IMR-90 (cell line): ENCODE results near the gene BMX. TPM values are rescaled to one million over a fixed set of nuclear protein-coding genes. Genes with fewer than 3 reads are reported as not detected.

Source experiments
- ATAC-seq: fragments of 200-7000 bp; cut with Tn5 transposase; 2 replicates; pipeline ENCODE4 v1.9.1; 2020; ENCODE audit warnings: low read depth, mild to moderate bottlenecking, moderate library complexity
- BruUV-seq: library from RNA; stranded (reverse); fragments of 400-500 nt; replicated peaks from 2 replicates; lab custom pipeline; 2021; lab: Mats Ljungman, UMichigan
- CTCF ChIA-PET: fragments of 300-600 bp; formaldehyde crosslinking; extraction: SDS; loops from one replicate; lab custom pipeline; 2021; ENCODE audit warnings: antibody characterized with exemption; lab: Yijun Ruan, JAX
- POLR2A ChIA-PET: fragments of 300-600 bp; sonication (Branson Sonifier 250); formaldehyde crosslinking; loops from one replicate; lab custom pipeline; 2022; ENCODE audit warnings: antibody characterized with exemption; ENCODE audit not compliant: unreplicated experiment; lab: Charles Lee
- DNase-seq: peaks from one replicate; pipeline ENCODE4 v3.0.0; 2013
- H2AFZ ChIP-seq: replicated peaks from 2 replicates; pipeline ENCODE3; 2013; ENCODE audit warnings: low read length, mild to moderate bottlenecking; ENCODE audit not compliant: poor library complexity
- H2AK5ac ChIP-seq: 2 replicates; pipeline ENCODE4 v1.6.1; 2013; ENCODE audit warnings: low read depth, low read length, inconsistent platforms
- H2AK9ac ChIP-seq: replicated peaks from 2 replicates; pipeline ENCODE3; 2013; ENCODE audit warnings: mild to moderate bottlenecking, low read depth, low read length, moderate library complexity; ENCODE audit not compliant: poor library complexity
- H2BK120ac ChIP-seq: 2 replicates; pipeline ENCODE4 v1.6.1; 2013; ENCODE audit warnings: low read depth, low read length, inconsistent platforms
- H2BK15ac ChIP-seq: 3 replicates; pipeline ENCODE4 v1.6.1; 2013; ENCODE audit warnings: low read depth, low read length, inconsistent platforms
- H2BK20ac ChIP-seq: 2 replicates; pipeline ENCODE4 v1.6.1; 2013; ENCODE audit warnings: low read depth, mild to moderate bottlenecking, inconsistent platforms, low read length, moderate library complexity
- H2BK5ac ChIP-seq: 2 replicates; pipeline ENCODE4 v1.6.1; 2013; ENCODE audit warnings: mild to moderate bottlenecking, low read depth, low read length, inconsistent platforms; ENCODE audit not compliant: poor library complexity, severe bottlenecking
- H3K14ac ChIP-seq: replicated peaks from 2 replicates; pipeline ENCODE4 v1.6.1; 2013; ENCODE audit warnings: low read depth, low read length, inconsistent platforms
- H3K18ac ChIP-seq: 2 replicates; pipeline ENCODE4 v1.6.1; 2013; ENCODE audit warnings: low read depth, low read length, control low read depth
- H3K23ac ChIP-seq: 2 replicates; pipeline ENCODE4 v1.6.1; 2013; ENCODE audit warnings: low read depth, low read length, inconsistent platforms
- H3K27ac ChIP-seq: 2 replicates; pipeline ENCODE4 v1.5.1; 2013; ENCODE audit warnings: mild to moderate bottlenecking, control low read depth, low read length; ENCODE audit not compliant: insufficient read depth
- H3K27me3 ChIP-seq: 2 replicates; pipeline ENCODE4 v1.6.1; 2013; ENCODE audit warnings: low read length; ENCODE audit not compliant: control insufficient read depth, insufficient read depth
- H3K36me3 ChIP-seq: 2 replicates; pipeline ENCODE4 v1.6.1; 2013; ENCODE audit warnings: low read length, mixed read lengths; ENCODE audit not compliant: control insufficient read depth, insufficient read depth
- H3K4ac ChIP-seq: 2 replicates; pipeline ENCODE4 v1.6.1; 2013; ENCODE audit warnings: low read depth, low read length, inconsistent platforms
- H3K4me1 ChIP-seq: 2 replicates; pipeline ENCODE4 v1.6.1; 2013; ENCODE audit warnings: low read length, mixed read lengths; ENCODE audit not compliant: control insufficient read depth, insufficient read depth
- H3K4me2 ChIP-seq: 2 replicates; pipeline ENCODE4 v1.6.1; 2013; ENCODE audit warnings: low read depth, mild to moderate bottlenecking, control low read depth, low read length, moderate library complexity
- H3K4me3 ChIP-seq: 2 replicates; pipeline ENCODE4 v1.5.1; 2013; ENCODE audit warnings: low read depth, mild to moderate bottlenecking, control low read depth, low read length, moderate library complexity; ENCODE audit not compliant: insufficient read depth
- H3K56ac ChIP-seq: 2 replicates; pipeline ENCODE4 v1.6.1; 2013; ENCODE audit warnings: low read length, inconsistent platforms; ENCODE audit not compliant: insufficient read depth; ENCODE audit errors: extremely low read depth
- H3K79me1 ChIP-seq, 2 experiments: 2 replicates each; pipeline ENCODE4 v1.6.1; 2013; ENCODE audit warnings: low read length in 2 of 2, inconsistent platforms in 1 of 2, low read depth in 1 of 2
- H3K9ac ChIP-seq: 2 replicates; pipeline ENCODE4 v1.6.1; 2013; ENCODE audit warnings: low read depth, low read length, control low read depth
- H3K9me1 ChIP-seq: 2 replicates; pipeline ENCODE4 v1.6.1; 2013; ENCODE audit warnings: low read length, inconsistent platforms; ENCODE audit not compliant: insufficient read depth
- H3K9me3 ChIP-seq: 2 replicates; pipeline ENCODE4 v1.6.1; 2013; ENCODE audit warnings: low read length; ENCODE audit not compliant: control insufficient read depth, insufficient read depth
- H4K20me1 ChIP-seq: 2 replicates; pipeline ENCODE4 v1.6.1; 2013; ENCODE audit warnings: low read length, inconsistent platforms; ENCODE audit not compliant: insufficient read depth
- H4K5ac ChIP-seq: 2 replicates; pipeline ENCODE4 v1.6.1; 2013; ENCODE audit warnings: mild to moderate bottlenecking, low read depth, low read length, control low read depth
- H4K8ac ChIP-seq, 2 experiments: 2 replicates each; pipeline ENCODE4 v1.6.1; 2013; ENCODE audit warnings: low read depth in 2 of 2, low read length in 2 of 2, control low read depth in 1 of 2, inconsistent platforms in 1 of 2
- H4K91ac ChIP-seq: 2 replicates; pipeline ENCODE4 v1.6.1; 2013; ENCODE audit warnings: low read depth, low read length, inconsistent platforms; ENCODE audit not compliant: insufficient read depth
- BHLHE40 ChIP-seq: fragments of 150-350 bp; IDR thresholded peaks from 2 replicates; pipeline ENCODE4 v1.6.1; 2016; ENCODE audit warnings: mild to moderate bottlenecking, low read depth, low read length
- CEBPB ChIP-seq: IDR thresholded peaks from 2 replicates; pipeline ENCODE4 v1.6.1; 2012; ENCODE audit warnings: low read depth, low read length, improper control_type of control experiment
- CHD1 ChIP-seq: IDR thresholded peaks from 2 replicates; pipeline ENCODE4 v1.6.1; 2012; ENCODE audit warnings: low read depth, low read length, improper control_type of control experiment
- ELK1 ChIP-seq: fragments of 150-350 bp; IDR thresholded peaks from 2 replicates; pipeline ENCODE4 v1.6.1; 2016; ENCODE audit warnings: low read depth, mild to moderate bottlenecking, low read length, moderate library complexity, borderline replicate concordance
- FOS ChIP-seq: fragments of 150-350 bp; IDR thresholded peaks from 2 replicates; pipeline ENCODE4 v1.6.1; 2016; ENCODE audit warnings: low read depth, low read length
- MAFK ChIP-seq: IDR thresholded peaks from 2 replicates; pipeline ENCODE4 v1.6.1; 2012; ENCODE audit warnings: low read depth, low read length, improper control_type of control experiment
- MAZ ChIP-seq: IDR thresholded peaks from 2 replicates; pipeline ENCODE4 v1.6.1; 2012; ENCODE audit warnings: low read depth, mild to moderate bottlenecking, low read length, improper control_type of control experiment, moderate library complexity, borderline replicate concordance
- MXI1 ChIP-seq: IDR thresholded peaks from 2 replicates; pipeline ENCODE4 v1.6.1; 2012; ENCODE audit warnings: low read depth, mild to moderate bottlenecking, low read length, moderate library complexity, borderline replicate concordance
- NFE2L2 ChIP-seq: fragments of 150-350 bp; IDR thresholded peaks from 2 replicates; pipeline ENCODE4 v1.6.1; 2016; ENCODE audit warnings: low read depth, mild to moderate bottlenecking, low read length
- POLR2A ChIP-seq: IDR thresholded peaks from 2 replicates; pipeline ENCODE4 v1.6.1; 2012; ENCODE audit warnings: mild to moderate bottlenecking, low read depth, low read length
- RAD21 ChIP-seq: IDR thresholded peaks from 2 replicates; pipeline ENCODE4 v1.6.1; 2012; ENCODE audit warnings: low read length, improper control_type of control experiment
- RCOR1 ChIP-seq: IDR thresholded peaks from 2 replicates; pipeline ENCODE4 v1.6.1; 2012; ENCODE audit warnings: mild to moderate bottlenecking, low read length, improper control_type of control experiment; ENCODE audit not compliant: insufficient replicate concordance
- RFX5 ChIP-seq: IDR thresholded peaks from 2 replicates; pipeline ENCODE4 v1.8.0; 2012; ENCODE audit warnings: low read depth, mild to moderate bottlenecking, low read length, moderate library complexity
- SMC3 ChIP-seq: fragments of 150-350 bp; IDR thresholded peaks from 2 replicates; pipeline ENCODE4 v1.6.1; 2016; ENCODE audit warnings: low read depth, mild to moderate bottlenecking, antibody characterized with exemption, low read length, moderate library complexity
- dilution Hi-C: fragments of 300-500 bp; cut with HindIII; formaldehyde crosslinking; loops from one replicate; pipeline ENCODE4 v1.14.3; 2018; ENCODE audit warnings: low sequenced_read_pairs; ENCODE audit not compliant: unreplicated experiment
- in situ Hi-C: fragments of 300-500 bp; cut with MboI; formaldehyde crosslinking; loops from 3 replicates; pipeline ENCODE4 v1.14.3; 2019; ENCODE audit warnings: low sequenced_read_pairs, inconsistent platforms, mixed read lengths
- intact Hi-C: fragments of 100-400 bp; cut with micrococcal nuclease; formaldehyde crosslinking; loops from 2 replicates; pipeline ENCODE4 v1.10.0; 2022
- polyA plus RNA-seq, 3 experiments: library from polyadenylated mRNA; depleted of rRNA; stranded (reverse); fragments of >200 nt; gene quantifications; 2 replicates each; pipeline ENCODE4 v1.2.3, GENCODE V29; 2012; ENCODE audit warnings: low replicate concordance in 1 of 3
- total RNA-seq: library from RNA; depleted of rRNA; stranded (reverse); fragments of >200 nt; gene quantifications from 2 replicates; pipeline ENCODE4 v1.2.3, GENCODE V29; 2012
- TF ChIP-seq, protein P1 (sequence below): fragments of 150-350 bp; IDR thresholded peaks from 2 replicates; pipeline ENCODE4 v1.6.1; 2017; ENCODE audit warnings: mild to moderate bottlenecking, antibody characterized with exemption, low read length, low read depth
- TF ChIP-seq, protein P2 (sequence below): conservative IDR thresholded peaks from 2 replicates; pipeline ENCODE4 v1.5.1; 2012; ENCODE audit warnings: mild to moderate bottlenecking, low read depth, low read length, improper control_type of control experiment

Gene BMX
- total and polyA plus RNA-seq, 2 of the 4 experiments (the other 2 are of a cell fraction), result not detected

- Histone ChIP-seq H3K56ac (no peak overlapping the region), H2BK15ac (no peak overlapping the region), H3K18ac (no peak overlapping the region), H2AK9ac (no peak overlapping the region), H4K20me1 (no peaks in the 10 kb centered on the region), H3K14ac (no peak overlapping the region), H3K4me3 (no peak overlapping the region), H3K23ac (no peak overlapping the region), H2AK5ac (no peak overlapping the region), H2AFZ (no peak overlapping the region), H3K9ac (no peak overlapping the region), H2BK120ac (no peak overlapping the region), H4K5ac (no peak overlapping the region), H3K79me1 (no peaks in the 10 kb centered on the region), H3K9me3 (no peaks in the 10 kb centered on the region), H3K4me2 (no peak overlapping the region), H3K4ac (no peak overlapping the region), H2BK20ac (no peak overlapping the region), H3K27me3 (peaks cover 10% of the 10 kb centered on the region), H4K8ac (no peak overlapping the region), H3K27ac (no peak overlapping the region), H2BK5ac (no peak overlapping the region), H3K9me1 (no peaks in the 10 kb centered on the region), H4K91ac (no peak overlapping the region), H3K36me3 (no peaks in the 10 kb centered on the region), H3K4me1 (no peaks in the 10 kb centered on the region)
- ATAC-seq (no peak), DNase-seq (no peak)
- intact Hi-C loops (no loop called here), dilution Hi-C loops (no loop called here), in situ Hi-C loops (no loop called here)
- ChIA-PET CTCF (interaction anchor here (0.6 to 1.3 kb wide), 3 partner anchors 9 to 699 kb away, joined by 3 to 5 read pairs (median 4); no protein-coding TSS in a partner anchor), POLR2A (no interaction called here)
- BruUV-seq, result no TSS peak
- no peak for TF ChIP-seq MAZ
- no peak for TF ChIP-seq ELK1
- TF ChIP-seq FOS, result no peak
- TF ChIP-seq, protein P1, sequence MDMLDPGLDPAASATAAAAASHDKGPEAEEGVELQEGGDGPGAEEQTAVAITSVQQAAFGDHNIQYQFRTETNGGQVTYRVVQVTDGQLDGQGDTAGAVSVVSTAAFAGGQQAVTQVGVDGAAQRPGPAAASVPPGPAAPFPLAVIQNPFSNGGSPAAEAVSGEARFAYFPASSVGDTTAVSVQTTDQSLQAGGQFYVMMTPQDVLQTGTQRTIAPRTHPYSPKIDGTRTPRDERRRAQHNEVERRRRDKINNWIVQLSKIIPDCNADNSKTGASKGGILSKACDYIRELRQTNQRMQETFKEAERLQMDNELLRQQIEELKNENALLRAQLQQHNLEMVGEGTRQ, result no peak
- no peak for TF ChIP-seq NFE2L2
- TF ChIP-seq MXI1, result no peak
- no peak for TF ChIP-seq RFX5
- TF ChIP-seq MAFK, result no peak
- TF ChIP-seq CEBPB, result no peak
- no peak for TF ChIP-seq SMC3
- no peak for TF ChIP-seq POLR2A
- TF ChIP-seq, protein P2, sequence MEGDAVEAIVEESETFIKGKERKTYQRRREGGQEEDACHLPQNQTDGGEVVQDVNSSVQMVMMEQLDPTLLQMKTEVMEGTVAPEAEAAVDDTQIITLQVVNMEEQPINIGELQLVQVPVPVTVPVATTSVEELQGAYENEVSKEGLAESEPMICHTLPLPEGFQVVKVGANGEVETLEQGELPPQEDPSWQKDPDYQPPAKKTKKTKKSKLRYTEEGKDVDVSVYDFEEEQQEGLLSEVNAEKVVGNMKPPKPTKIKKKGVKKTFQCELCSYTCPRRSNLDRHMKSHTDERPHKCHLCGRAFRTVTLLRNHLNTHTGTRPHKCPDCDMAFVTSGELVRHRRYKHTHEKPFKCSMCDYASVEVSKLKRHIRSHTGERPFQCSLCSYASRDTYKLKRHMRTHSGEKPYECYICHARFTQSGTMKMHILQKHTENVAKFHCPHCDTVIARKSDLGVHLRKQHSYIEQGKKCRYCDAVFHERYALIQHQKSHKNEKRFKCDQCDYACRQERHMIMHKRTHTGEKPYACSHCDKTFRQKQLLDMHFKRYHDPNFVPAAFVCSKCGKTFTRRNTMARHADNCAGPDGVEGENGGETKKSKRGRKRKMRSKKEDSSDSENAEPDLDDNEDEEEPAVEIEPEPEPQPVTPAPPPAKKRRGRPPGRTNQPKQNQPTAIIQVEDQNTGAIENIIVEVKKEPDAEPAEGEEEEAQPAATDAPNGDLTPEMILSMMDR, result no peak
- no peak for TF ChIP-seq CHD1
- TF ChIP-seq BHLHE40, result no peak
- no peak for TF ChIP-seq RAD21
- TF ChIP-seq RCOR1, result no peak
These were observed 99.4 kb downstream of the BMX start for GRCh38 chrX:15600049-15600448.
